HT-29 (cell line): ENCODE results near the gene FERMT1. TPM values are rescaled to one million over a fixed set of nuclear protein-coding genes. Genes with fewer than 3 reads are reported as not detected.

Source experiments
- DNase-seq: peaks from one replicate; pipeline ENCODE4 v3.0.0-alpha.2; 2015; ENCODE audit warnings: low spot score
- total RNA-seq: library from RNA; depleted of rRNA; stranded (reverse); fragments of >200 nt; shearing (Covaris generic); gene quantifications from 2 replicates; pipeline ENCODE4 v1.2.3, GENCODE V29; 2014; rRNA removed

FERMT1 gene
- total RNA-seq = 69.1 and 72.0 TPM in 2 replicates

DNA sequence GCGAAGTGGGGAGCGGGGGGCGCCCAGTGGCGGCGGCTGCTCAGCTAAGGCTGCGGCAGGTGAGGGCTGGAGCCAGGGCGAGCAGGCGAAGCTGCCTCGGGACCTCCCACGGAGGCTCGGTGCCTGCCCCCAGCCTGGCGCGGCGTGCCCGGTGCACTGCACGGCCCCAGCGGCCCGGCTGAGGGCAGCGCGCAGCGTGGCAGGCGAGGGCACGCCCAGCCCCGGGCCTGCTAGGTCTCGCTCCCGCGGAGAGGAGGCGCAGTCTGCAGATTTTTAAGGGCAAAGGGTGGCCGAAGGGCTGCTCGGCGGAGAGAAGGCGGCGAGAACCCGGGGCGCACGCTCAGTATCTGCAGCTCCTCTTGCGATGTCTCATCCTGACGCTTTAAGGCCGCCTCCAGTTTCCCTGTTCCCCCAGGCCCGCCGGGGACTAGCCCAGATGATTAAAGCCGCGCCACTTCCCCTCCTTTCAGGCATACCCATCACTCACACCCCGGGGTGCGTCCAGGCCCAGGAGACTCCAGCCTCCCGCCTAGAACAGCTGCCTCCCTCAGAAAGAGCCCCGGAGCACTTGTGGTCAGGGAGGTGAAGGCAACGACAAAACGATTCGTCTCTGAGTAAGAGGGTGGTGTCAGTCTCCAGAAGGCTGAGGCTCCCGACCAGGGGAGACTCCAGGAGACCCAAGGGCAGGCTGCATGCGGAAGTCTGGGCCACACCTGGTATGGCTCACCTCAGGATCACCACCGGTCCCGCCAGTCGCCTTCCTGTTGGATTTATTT lies at the start of gene FERMT1:
TSS of gene FERMT1 (minus strand) at position 158 of the 776 bp plus-strand sequence. CDS start 3,476 bp downstream, outside the sequence.
- peak; percentile 89 for DNase-seq

GRCh38 chr20:6169251-6169650 lies 46.4 kb upstream of the FERMT1 start:
- DNase-seq = peak; percentile 37

GRCh38 chr20:6168204-6168603 lies 45.4 kb upstream of the FERMT1 start:
- DNase-seq = no peak

DNA sequence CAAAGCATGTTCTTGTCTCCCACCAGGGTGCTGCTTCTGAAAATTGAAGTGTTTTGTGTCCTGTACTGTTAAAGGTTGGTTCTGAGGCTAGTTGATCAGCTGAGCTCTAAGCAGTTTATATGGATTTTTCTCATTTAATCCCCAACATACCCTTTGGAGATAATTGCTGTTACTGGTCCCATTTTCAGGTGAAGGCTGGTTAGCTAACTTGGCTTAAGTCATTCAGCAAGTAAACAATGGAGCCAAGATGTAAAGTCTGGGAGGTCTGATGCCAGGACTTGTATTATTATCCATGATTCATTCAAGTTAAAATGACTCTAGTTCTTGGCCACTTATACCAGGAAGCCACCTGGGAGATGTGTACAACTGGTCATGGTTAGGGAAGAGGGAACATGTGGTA lies 42.5 kb upstream of the FERMT1 start:
- no peak for DNase-seq

GRCh38 chr20:6164421-6165341 lies 41.9 kb upstream of the FERMT1 start:
- no peak for DNase-seq

GRCh38 chr20:6160736-6161135 lies 37.9 kb upstream of the FERMT1 start:
- no peak for DNase-seq

DNA sequence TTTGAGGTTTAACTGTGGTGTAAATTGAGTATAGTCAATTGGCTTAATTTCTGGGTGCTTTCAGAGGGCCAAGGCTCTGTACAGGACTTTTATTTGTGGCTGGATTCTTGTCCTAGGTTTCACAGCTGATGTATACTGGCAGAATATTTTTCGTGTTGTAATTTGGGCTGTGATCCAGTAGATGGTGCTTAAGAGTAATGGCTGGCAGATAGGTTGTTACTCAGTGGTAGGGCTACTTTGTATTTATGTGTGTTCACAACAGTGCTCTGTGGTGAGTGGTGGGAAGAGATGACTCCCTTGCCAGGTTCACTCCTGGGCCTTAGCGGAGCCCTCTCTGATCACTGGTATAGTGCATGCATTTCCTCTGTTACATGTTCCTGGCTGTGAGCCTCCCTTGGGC lies 34.5 kb upstream of the FERMT1 start:
- DNase-seq = no peak

GRCh38 chr20:6152777-6153176 lies 29.9 kb upstream of the FERMT1 start:
- no peak for DNase-seq

DNA sequence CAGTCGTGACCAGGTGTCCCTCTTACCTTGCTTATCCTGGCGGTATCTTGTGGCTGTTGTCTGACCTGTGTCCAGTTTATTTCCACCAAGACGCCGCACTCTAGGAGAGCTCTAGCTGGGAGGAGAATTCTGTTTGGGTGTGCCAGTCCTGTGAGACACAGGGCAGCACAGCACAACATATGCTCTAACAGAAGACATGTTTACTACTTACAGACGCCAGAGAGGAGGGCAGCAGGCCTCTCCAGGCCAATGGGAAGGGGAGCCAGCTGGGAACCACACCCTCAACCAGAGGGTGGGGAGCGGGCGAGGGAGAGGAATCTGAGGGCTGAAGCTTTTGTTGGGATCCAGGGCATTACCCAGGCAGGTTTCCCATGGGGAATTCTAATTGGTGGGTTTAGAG lies 25.2 kb upstream of the FERMT1 start:
- DNase-seq = no peak

- DNase-seq = peak; percentile 81
These were observed 19.6 kb upstream of the FERMT1 start for GRCh38 chr20:6142348-6142993.

DNA sequence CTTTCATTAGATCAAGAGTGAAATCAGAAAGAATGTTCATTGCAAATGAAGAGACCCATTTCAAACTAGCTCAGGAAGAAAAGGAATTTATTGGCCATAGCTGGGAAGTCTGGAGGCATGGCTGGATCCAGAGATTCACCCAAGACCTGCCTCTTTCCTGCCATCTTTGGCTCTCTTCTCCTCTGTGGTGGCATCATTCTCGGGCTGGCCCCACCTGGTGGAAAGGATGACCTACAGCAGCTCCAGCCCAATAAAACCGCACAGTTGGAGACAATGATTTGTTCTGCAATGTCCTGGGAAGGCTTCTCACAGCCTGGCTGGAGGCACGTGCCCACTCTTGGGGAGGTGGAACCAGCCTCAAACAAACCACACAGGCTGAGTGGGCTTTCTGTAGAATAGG lies 18.1 kb upstream of the FERMT1 start:
- peak; percentile 27 for DNase-seq

- DNase-seq = no peak
These were observed 12.5 kb upstream of the FERMT1 start for GRCh38 chr20:6135347-6135746.

DNA sequence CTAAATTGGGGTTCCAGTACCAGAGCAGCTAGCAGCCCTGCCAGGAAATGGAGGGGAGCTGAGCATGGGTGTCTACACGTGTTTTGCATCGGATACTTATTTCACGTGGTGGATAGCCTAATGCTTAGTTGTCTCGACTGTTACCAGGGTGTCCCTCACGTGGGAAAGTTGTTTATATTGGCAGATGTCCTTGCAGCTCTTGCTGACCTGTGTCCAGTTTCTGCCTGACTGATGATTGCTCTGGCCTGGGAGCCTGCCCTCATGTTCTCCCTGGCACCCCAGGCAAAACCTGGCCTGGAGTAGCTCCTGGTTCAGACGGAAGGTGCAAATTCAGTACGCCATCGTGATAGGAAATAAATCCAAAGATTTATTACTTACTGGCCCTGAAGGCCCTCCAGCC lies 11.8 kb upstream of the FERMT1 start:
- no peak for DNase-seq

DNA sequence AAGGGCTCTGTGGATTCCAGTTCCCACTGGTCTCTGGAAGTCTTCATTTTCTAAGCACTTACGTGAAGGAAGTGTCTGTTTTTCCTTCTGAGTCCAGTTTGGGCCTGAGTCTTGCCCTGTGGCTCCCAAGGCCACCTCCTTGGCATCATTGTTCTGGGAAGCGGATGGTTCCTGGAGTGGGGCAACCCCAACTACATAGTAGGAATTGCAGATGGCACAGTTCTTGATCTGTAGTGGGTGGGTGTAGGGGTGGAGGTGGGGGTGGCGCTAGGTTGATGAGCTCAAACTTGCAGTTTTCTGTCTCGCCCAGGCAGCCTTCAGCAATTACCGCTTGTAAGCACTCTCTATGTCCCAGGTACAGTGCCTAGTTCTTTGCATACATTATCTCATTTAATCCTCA lies 7.2 kb upstream of the FERMT1 start:
- DNase-seq = no peak

- DNase-seq = no peak
These were observed 5.0 kb upstream of the FERMT1 start for GRCh38 chr20:6127825-6128224.

DNA sequence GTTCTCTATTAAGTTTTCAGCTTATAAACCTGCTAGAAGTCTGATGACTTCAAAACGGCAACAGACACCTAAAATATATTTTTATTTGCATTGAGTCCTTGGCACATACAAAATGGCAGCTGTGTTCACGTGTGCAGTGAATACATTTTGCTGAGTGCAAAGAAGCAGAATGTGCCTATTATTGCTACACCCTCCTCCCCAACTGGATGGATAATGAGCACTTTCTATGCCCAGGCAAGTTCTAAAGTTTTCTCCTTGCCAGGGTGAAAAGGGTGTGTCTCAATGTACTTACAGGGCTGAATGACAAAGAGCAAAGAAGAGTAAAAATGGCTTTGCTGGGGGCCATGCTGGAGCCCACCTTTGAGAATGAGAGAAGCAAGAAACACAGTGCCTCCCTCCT lies 4.0 kb upstream of the FERMT1 start:
- DNase-seq = no peak

DNA sequence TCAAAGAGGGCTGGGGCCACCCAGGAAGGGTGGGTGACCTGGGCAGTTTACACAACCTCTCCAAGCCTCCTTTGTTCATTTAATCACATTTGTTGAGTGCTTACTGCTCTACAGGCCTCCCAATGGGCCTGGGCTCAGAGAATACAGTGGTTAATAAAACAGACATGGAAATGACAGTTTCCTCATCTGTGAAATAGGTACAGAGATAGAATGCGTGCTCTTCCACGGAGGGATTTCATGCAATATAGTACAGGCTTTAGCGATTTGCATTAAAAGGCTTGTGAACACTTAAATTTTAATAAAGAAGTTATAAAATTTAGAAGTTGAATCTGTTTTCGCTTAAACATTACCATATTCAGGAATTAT lies 802 bp upstream of the FERMT1 start:
- no peak for DNase-seq

DNA sequence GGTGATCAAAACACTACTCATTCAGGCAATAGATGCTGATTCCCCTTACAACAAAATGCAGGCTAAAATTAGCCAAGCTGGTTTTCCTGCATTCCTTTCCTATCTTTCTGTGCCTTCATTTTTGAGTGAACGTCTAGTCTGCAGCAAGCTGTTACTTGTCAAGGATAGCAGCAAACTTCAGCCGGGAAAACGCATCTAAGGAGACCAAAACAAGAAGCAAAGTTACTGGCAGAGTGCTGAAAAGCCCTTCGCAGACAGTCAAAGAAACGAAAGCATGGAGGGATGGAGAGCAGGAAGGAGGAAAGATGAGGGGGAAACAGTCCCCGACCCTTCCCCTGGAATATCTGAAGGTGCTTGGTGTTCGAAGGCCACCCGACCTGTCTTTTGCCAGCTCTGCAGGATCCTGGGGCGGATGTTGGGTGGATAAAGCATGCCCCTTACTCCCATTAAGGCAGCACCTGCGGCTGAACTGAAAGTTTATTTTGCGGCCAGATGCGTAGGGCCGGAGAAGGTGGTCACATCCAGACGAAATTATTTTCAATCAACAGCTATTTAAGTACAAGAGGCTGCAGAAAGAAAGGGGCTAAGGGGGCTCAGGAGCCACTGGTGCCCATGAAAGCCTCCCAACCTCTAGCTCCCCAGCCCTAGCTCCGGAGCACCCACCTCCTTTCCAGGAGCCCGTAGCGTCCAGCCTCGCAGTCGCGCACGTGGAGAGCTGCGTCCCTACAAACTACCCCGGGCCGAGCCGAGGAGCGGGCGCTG lies 538 bp downstream of the FERMT1 start:
- peak; percentile 56 for DNase-seq

DNA sequence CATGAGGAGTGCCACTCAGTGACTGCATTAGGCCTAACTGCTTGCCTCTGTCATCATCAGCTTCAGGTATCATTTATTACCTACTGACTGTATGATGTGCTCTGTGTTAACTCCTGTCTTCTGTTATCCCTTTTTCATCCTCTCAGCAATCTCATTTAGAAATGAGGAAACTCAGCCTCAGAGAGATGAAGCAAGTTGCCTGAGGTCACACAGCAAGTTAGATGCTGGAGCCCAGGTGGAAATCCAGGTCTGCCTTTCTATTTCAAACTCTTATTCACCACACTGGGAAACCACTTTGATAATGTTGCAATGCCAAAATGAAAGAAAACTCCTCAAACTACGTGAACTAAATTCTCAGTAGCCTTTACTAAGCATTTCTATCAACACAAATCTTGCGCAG lies 1.3 kb downstream of the FERMT1 start:
- no peak for DNase-seq

DNA sequence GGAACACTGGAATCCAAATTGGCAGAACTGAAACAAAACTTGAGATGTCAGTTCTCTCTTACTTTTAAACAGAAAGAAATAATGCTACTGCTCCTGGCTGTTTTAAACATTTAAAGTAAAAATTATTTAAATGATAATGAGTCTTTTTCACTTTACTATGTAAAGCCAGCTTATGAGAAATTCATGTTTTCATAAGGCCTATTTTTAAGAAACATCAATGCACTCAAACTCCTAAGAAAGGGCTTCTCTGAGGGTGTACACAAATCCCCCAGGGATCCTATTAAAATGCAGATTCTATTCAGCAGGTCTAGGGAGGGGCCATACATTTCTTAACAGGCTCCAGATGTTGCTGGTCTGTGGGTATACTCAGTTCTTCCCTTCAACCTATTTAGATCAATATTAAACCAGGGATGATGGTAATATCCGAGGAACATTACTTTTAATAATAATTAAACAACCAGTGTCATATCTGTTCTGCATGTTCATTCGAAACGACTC lies 2.3 kb downstream of the FERMT1 start:
- DNase-seq = no peak

DNA sequence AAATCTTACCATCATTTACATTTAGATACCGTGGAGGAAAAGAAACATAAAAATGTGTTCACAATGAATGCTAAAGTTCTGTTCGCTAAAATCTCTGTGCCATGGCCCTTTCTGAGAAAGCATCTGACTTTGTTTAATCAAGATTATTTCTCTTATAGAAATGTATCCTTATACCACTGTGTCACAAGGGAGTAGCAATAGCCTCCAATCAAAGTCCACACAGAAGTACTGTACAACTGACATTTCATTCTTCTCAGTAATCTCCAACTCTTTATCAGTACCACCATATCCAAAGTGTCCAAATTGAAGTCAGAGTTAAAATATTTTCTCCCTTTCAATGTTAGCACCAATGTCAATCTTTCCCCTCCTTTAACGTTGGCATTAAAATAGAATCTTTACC lies 6.1 kb downstream of the FERMT1 start:
- no peak for DNase-seq
